D721Med (cell line): ENCODE measurements around the gene JAKMIP1.

Source experiments
- DNase-seq: peaks from one replicate; pipeline ENCODE4 v3.0.0; 2011; ENCODE audit warnings: low spot score; ENCODE audit not compliant: insufficient read length
- FAIRE-seq: peaks from 2 replicates; lab custom pipeline; 2011; peaks lifted over from hg19 to GRCh38; lab: Jason Lieb, UNC
- CTCF ChIP-seq: IDR thresholded peaks from 2 replicates; pipeline ENCODE4 v1.5.1; 2012; ENCODE audit warnings: mild to moderate bottlenecking, control low read depth; ENCODE audit not compliant: insufficient read depth; ENCODE audit errors: missing control alignments

The JAKMIP1 gene

DNA sequence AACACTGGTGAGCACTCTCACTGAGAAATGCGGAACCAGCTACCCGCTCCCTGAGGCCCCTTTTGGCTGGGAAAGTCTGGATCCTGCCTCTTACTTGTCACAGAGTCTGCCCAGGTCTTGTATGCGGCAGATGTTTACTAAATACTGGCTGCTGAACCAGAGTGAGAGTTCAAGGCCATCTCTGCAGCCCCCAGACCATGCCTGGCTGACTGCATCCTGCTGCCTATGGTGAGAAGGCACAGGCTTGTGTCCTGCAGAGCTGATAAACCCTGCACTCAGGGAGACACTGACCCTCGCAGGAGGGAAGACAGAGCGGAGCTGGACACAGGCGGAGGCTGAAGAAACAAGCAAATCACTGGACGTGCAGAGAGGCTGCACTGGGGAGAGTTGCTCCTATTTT, 46.5 kb downstream of the JAKMIP1 start:
- no peak for TF ChIP-seq CTCF
- no peak for FAIRE-seq
- no peak for DNase-seq

- FAIRE-seq (no peak), DNase-seq (no peak)
- no peak for TF ChIP-seq CTCF
Measured at GRCh38 chr4:6152869-6153705, 47.3 kb downstream of the JAKMIP1 start.

DNA sequence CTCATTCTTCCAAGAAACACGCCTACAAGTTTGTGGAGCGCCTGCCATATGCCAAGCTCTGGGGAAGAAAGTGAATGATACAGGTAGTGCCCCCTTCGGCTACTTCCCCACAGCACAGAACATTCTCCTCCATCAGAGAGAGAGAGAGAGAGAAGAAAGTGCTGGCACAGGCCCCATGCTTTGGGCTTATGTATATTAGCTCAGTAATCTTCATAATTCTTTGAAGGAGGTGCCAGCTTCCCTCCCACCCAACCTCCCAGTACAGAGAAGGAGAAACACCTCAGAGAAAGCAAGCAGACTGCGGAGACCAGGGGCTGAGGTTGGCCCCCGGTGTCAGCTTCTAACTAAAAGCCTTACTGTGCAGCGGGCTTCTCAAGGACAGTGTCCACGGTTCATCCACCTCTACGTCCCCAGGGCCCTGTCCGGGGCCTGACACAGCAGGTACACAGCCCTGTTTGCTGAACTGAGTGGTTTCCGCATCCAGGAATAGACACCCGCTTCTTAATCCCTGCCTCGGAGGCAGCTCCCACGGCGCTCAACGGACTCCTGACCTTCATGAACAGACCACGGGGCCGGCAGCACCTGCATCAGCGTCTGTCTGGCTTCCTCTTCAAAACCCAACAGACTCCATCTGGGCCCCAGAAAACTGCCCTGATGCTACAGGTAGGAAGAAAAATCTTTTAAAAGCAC, 50.2 kb downstream of the JAKMIP1 start:
- FAIRE-seq = no peak
- no peak for TF ChIP-seq CTCF

DNA sequence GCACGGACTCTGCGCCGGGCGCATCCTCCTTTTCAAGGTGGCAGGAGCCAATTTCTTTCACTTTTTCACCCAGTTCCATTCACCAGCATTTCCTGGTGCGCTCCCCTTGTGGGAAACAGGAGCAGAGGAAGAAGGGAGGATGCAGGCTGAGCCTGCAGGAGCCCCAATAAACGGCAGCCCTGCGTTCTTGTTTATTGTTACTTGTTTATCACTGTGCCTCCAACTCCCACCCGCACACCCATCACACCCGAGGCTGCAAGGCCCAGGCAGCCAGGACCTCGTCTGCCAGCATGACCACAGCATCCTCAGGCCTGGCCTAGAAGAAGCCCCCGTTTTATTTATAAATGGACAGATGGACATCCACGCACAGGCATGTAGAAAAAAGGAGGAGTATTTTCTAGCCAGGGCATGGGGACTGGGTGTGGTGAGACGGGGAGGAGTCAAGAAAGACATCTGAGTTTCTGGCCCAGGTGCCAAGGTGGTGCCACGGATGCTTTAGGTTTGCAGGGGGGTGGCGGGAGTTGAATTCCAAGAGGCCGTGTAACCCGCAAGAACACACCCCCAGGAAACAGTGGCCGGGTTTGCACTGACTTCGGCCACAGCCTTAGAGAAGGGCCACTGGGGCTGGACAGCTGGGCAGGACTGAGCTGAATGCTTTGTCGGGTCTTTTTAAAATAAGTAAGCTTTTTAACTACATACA, 51.7 kb downstream of the JAKMIP1 start:
- FAIRE-seq = no peak
- no peak for TF ChIP-seq CTCF

More for the DNA sequence above, 50.2 kb downstream of the JAKMIP1 start:
- no peak for DNase-seq

DNA sequence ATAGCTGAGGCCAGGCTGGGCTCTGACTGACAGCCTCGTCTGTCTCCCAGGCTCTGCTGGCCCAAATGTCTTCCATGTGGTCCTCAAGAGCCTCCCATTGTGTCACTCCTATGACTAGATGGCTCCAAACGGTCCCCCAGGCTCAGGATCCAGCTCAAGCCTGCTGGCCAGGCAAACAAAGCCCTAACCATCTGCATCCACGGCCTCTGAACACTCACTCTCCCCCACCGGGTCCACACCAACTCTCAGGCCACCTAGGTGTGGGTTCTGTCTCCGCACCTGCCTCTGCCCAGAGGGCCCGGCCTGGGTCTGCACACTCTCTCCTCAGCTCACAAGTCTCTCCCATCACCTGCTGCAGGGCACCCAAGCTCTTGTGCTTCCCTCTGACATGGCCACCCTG, 52.9 kb downstream of the JAKMIP1 start:
- no peak for TF ChIP-seq CTCF
- no peak for FAIRE-seq
- no peak for DNase-seq

More for the DNA sequence above, 51.7 kb downstream of the JAKMIP1 start:
- no peak for DNase-seq

- DNase-seq = no peak
- no peak for FAIRE-seq
Measured at GRCh38 chr4:6143603-6144181, 56.7 kb downstream of the JAKMIP1 start.

More at GRCh38 chr4:6143603-6144181, 56.7 kb downstream of the JAKMIP1 start:
- TF ChIP-seq CTCF = no peak
